ENCODE data around the gene C6orf52.
"Not testable (repeated sequence)": the region's sequence is repeated elsewhere in the genome, so short reads cannot be mapped to it uniquely, and the experiment has no call there.

C6orf52 gene

GRCh38 chr6:10668126-10668917 is 26.1 kb downstream of the C6orf52 start:
- Histone ChIP-seq H3K27ac (ENCODE audit: extremely low read depth, low read depth, low read length) (no peak overlapping the region), H3K9me3 (ENCODE audit: control insufficient read depth, insufficient read depth, low read depth, low read length) (no peaks in the 10 kb centered on the region)
- TF ChIP-seq, protein P1, sequence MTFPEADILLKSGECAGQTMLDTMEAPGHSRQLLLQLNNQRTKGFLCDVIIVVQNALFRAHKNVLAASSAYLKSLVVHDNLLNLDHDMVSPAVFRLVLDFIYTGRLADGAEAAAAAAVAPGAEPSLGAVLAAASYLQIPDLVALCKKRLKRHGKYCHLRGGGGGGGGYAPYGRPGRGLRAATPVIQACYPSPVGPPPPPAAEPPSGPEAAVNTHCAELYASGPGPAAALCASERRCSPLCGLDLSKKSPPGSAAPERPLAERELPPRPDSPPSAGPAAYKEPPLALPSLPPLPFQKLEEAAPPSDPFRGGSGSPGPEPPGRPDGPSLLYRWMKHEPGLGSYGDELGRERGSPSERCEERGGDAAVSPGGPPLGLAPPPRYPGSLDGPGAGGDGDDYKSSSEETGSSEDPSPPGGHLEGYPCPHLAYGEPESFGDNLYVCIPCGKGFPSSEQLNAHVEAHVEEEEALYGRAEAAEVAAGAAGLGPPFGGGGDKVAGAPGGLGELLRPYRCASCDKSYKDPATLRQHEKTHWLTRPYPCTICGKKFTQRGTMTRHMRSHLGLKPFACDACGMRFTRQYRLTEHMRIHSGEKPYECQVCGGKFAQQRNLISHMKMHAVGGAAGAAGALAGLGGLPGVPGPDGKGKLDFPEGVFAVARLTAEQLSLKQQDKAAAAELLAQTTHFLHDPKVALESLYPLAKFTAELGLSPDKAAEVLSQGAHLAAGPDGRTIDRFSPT (tag by site-specific recombination; IDR thresholded peaks at IDR 0.05) = no peak
- no peak for TF ChIP-seq FEZF1 (tag by site-specific recombination; IDR thresholded peaks at IDR 0.05)
- TF ChIP-seq ZFP3 (tag by site-specific recombination; IDR thresholded peaks at IDR 0.05; ENCODE audit: low read depth) = no peak
- no peak for TF ChIP-seq ZNF548 (tag by site-specific recombination; IDR thresholded peaks at IDR 0.05)
- no peak for TF ChIP-seq ZNF146 (tag by site-specific recombination; IDR thresholded peaks at IDR 0.05)
- no peak for TF ChIP-seq ZNF366 (tag by site-specific recombination; conservative IDR thresholded peaks at IDR 0.05)
- no peak for TF ChIP-seq ZFP69B (tag by site-specific recombination; IDR thresholded peaks at IDR 0.05)
- no peak for TF ChIP-seq GLIS2 (tag by site-specific recombination; IDR thresholded peaks at IDR 0.05)
- TF ChIP-seq ZNF549 (tag by site-specific recombination; IDR thresholded peaks at IDR 0.05) = no peak
- TF ChIP-seq ZNF585B (tag by site-specific recombination; IDR thresholded peaks at IDR 0.05) = no peak
- no peak for TF ChIP-seq HOXC10 (CRISPR knock-in tag; IDR thresholded peaks at IDR 0.05)
- no peak for TF ChIP-seq BCL6B (tag by site-specific recombination; IDR thresholded peaks at IDR 0.05)
- TF ChIP-seq BCL11A (tag by site-specific recombination; IDR thresholded peaks at IDR 0.05; ENCODE audit: low read depth) = no peak
- TF ChIP-seq, protein P2, sequence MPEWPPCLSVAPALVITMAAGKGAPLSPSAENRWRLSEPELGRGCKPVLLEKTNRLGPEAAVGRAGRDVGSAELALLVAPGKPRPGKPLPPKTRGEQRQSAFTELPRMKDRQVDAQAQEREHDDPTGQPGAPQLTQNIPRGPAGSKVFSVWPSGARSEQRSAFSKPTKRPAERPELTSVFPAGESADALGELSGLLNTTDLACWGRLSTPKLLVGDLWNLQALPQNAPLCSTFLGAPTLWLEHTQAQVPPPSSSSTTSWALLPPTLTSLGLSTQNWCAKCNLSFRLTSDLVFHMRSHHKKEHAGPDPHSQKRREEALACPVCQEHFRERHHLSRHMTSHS (tag by site-specific recombination; IDR thresholded peaks at IDR 0.05) = no peak

GRCh38 chr6:10665595-10665994 is 28.8 kb downstream of the C6orf52 start:
- H3K4me3 ChIP-seq (ENCODE audit: low read depth, low read length); POLR2A ChIA-PET; H3K9me3 ChIP-seq (ENCODE audit: control insufficient read depth, insufficient read depth, low read depth, low read length); H3K27ac ChIP-seq (ENCODE audit: extremely low read depth, low read depth, low read length); H3K36me3 ChIP-seq (ENCODE audit: control insufficient read depth in 2 of 2, insufficient read depth in 1 of 2, low read length in 2 of 2); H3K4me1 ChIP-seq (ENCODE audit: control insufficient read depth, insufficient read depth, low read length): not testable (repeated sequence)
- CTCF ChIA-PET = interaction anchor here (0.9 kb wide), 1 partner anchor 11 kb away, joined by 4 read pairs; no protein-coding TSS in a partner anchor

More at GRCh38 chr6:10668126-10668917, 26.1 kb downstream of the C6orf52 start:
- H3K4me1 ChIP-seq (ENCODE audit: control insufficient read depth, insufficient read depth, low read length) = no peaks in the 10 kb centered on the region
- no peaks in the 10 kb centered on the region for H3K36me3 ChIP-seq (ENCODE audit: control insufficient read depth in 2 of 2, insufficient read depth in 1 of 2, low read length in 2 of 2)
- ChIA-PET CTCF (no interaction called here), POLR2A (no interaction called here)
- H3K4me3 ChIP-seq (ENCODE audit: low read depth, low read length) = no peak overlapping the region

DNA sequence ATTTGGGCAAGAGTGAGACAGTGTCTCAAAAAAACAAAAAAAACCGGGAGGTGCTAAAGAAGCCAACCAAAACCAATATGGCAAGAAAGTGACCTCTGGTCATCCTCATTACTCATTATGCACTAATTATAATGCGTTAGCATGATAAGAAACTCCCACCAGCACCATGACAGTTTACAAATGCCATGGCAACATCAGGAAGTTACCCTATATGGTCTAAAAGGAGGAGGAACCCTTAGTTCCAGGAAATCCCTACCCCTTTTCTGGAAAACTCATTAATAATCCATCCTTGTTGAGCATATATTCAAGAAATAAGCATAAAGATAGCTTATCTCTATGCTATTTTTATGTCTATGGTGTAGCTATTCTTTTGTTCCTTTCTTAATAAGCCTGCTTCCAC is 31.7 kb downstream of the C6orf52 start:
- Histone ChIP-seq H3K4me3 (ENCODE audit: low read depth, low read length) (no peak overlapping the region), H3K4me1 (ENCODE audit: control insufficient read depth, insufficient read depth, low read length) (no peaks in the 10 kb centered on the region), H3K9me3 (ENCODE audit: control insufficient read depth, insufficient read depth, low read depth, low read length) (no peaks in the 10 kb centered on the region), H3K27ac (ENCODE audit: extremely low read depth, low read depth, low read length) (no peak overlapping the region), H3K36me3 (ENCODE audit: control insufficient read depth in 2 of 2, insufficient read depth in 1 of 2, low read length in 2 of 2) (no peaks in the 10 kb centered on the region)
- CTCF ChIA-PET = interaction anchor here (0.9 kb wide), 1 partner anchor 39 kb away, joined by 3 read pairs; no protein-coding TSS in a partner anchor
- POLR2A ChIA-PET = interaction anchor here (0.5 to 0.9 kb wide), 2 partner anchors 32 to 141 kb away, joined by 3 to 4 read pairs; partner anchors contain the start of genes C6orf52 and PAK1IP1
- no peak for TF ChIP-seq PRDM2 (tag by site-specific recombination; IDR thresholded peaks at IDR 0.05; ENCODE audit: borderline replicate concordance)
- no peak for TF ChIP-seq ZNF473 (tag by site-specific recombination; IDR thresholded peaks at IDR 0.05)
- no peak for TF ChIP-seq ZNF629 (tag by site-specific recombination; IDR thresholded peaks at IDR 0.05)
- TF ChIP-seq, protein P3, sequence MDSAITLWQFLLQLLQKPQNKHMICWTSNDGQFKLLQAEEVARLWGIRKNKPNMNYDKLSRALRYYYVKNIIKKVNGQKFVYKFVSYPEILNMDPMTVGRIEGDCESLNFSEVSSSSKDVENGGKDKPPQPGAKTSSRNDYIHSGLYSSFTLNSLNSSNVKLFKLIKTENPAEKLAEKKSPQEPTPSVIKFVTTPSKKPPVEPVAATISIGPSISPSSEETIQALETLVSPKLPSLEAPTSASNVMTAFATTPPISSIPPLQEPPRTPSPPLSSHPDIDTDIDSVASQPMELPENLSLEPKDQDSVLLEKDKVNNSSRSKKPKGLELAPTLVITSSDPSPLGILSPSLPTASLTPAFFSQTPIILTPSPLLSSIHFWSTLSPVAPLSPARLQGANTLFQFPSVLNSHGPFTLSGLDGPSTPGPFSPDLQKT (IDR thresholded peaks at IDR 0.05; ENCODE audit: borderline replicate concordance, low read depth, low read length) = no peak
- TF ChIP-seq GLI2 (tag by site-specific recombination; IDR thresholded peaks at IDR 0.05; ENCODE audit: borderline replicate concordance, low read depth) = no peak
- no peak for TF ChIP-seq ZNF777 (tag by site-specific recombination; IDR thresholded peaks at IDR 0.05; ENCODE audit: borderline replicate concordance)
